GM23338 (cell line): ENCODE data around the gene CEP89.

Experiments
- CREB1 ChIP-seq: fragments of 250-450 bp; sonication (Bioruptor Pico); IDR thresholded peaks from 2 replicates; pipeline ENCODE4 v1.5.0; 2020; ENCODE audit warnings: low read depth, mild to moderate bottlenecking, moderate library complexity
- CTCF ChIP-seq, 2 experiments: fragments of 200-600 bp in 1 of 2; sonication (generic) in 1 of 2; conservative IDR thresholded peaks; 2 replicates each; pipeline versions ENCODE4 v1.5.1 to v1.6.1; 2016 to 2017; ENCODE audit warnings: antibody characterized with exemption in 2 of 2, low read depth in 2 of 2, mild to moderate bottlenecking in 2 of 2, moderate library complexity in 1 of 2
- EZH2 ChIP-seq: fragments of 200-600 bp; sonication (generic); IDR thresholded peaks from one replicate; pipeline ENCODE4 v1.8.0; 2017; ENCODE audit warnings: antibody characterized with exemption, mild to moderate bottlenecking, low read depth; ENCODE audit not compliant: unreplicated experiment
- EZH2phosphoT487 ChIP-seq: fragments of 200-600 bp; sonication (generic); IDR thresholded peaks from one replicate; pipeline ENCODE4 v1.8.1; 2018; ENCODE audit warnings: antibody characterized with exemption; ENCODE audit not compliant: unreplicated experiment
- POLR2AphosphoS5 ChIP-seq: IDR thresholded peaks from 2 replicates; pipeline ENCODE4 v1.6.1; 2016; ENCODE audit warnings: antibody characterized with exemption, low read depth
- REST ChIP-seq: IDR thresholded peaks from one replicate; pipeline ENCODE4 v1.6.1; 2018; ENCODE audit warnings: antibody characterized with exemption; ENCODE audit not compliant: unreplicated experiment

DNA sequence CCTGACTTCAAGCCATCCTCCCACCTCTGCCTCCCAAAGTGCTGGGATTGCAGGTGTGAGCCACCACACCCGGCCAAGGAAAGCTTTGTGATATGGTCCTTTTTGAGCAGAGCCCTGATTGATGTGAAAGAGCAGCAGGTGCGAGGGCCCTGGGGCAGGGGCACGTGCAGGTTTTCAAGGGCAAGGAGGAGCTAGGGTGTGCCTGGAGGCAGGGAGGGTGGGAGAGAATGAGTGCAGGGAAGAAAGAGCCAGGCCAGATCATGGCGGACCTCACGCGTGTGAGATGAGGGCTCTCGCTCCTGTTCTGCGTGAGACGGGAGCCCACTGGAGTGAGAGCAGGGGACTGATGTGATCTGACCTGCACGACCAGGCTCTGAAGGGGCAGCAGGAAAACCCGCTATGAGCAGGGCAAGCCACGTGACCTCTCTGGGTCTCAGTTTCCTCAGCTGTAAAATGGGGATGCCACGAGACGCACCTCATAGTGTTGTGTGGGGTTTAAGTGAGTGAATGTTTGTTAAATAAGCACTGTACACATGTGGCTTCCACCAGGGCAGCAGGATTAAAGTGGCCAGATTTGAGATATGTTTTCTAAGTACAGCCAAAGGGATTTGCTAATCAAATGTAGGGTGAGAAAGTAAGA lies 26.1 kb upstream of the CEP89 start:
- TF ChIP-seq CTCF (conservative IDR thresholded peaks at IDR 0.05; ENCODE audit: low read depth in 2 of 2) (no peak), EZH2 (no peak), POLR2AphosphoS5 (no peak), EZH2phosphoT487 (no peak), CREB1 (CRISPR knock-in tag) (no peak), REST (no peak)
